IMR-90 (cell line): ENCODE measurements around the gene ANKLE1. TPM values are rescaled to one million over a fixed set of nuclear protein-coding genes. Genes with fewer than 3 reads are reported as not detected.

Experiments
- ATAC-seq: fragments of 200-7000 bp; cut with Tn5 transposase; 2 replicates; pipeline ENCODE4 v1.9.1; 2020; ENCODE audit warnings: low read depth, mild to moderate bottlenecking, moderate library complexity
- BruUV-seq: library from RNA; stranded (reverse); fragments of 400-500 nt; replicated peaks from 2 replicates; lab custom pipeline; 2021; lab: Mats Ljungman, UMichigan
- CTCF ChIA-PET: fragments of 300-600 bp; formaldehyde crosslinking; extraction: SDS; loops from one replicate; lab custom pipeline; 2021; ENCODE audit warnings: antibody characterized with exemption; lab: Yijun Ruan, JAX
- POLR2A ChIA-PET: fragments of 300-600 bp; sonication (Branson Sonifier 250); formaldehyde crosslinking; loops from one replicate; lab custom pipeline; 2022; ENCODE audit warnings: antibody characterized with exemption; ENCODE audit not compliant: unreplicated experiment; lab: Charles Lee
- DNase-seq: peaks from one replicate; pipeline ENCODE4 v3.0.0; 2013
- H2AFZ ChIP-seq: replicated peaks from 2 replicates; pipeline ENCODE3; 2013; ENCODE audit warnings: low read length, mild to moderate bottlenecking; ENCODE audit not compliant: poor library complexity
- H2AK5ac ChIP-seq: 2 replicates; pipeline ENCODE4 v1.6.1; 2013; ENCODE audit warnings: low read depth, low read length, inconsistent platforms
- H2AK9ac ChIP-seq: replicated peaks from 2 replicates; pipeline ENCODE3; 2013; ENCODE audit warnings: mild to moderate bottlenecking, low read depth, low read length, moderate library complexity; ENCODE audit not compliant: poor library complexity
- H2BK120ac ChIP-seq: 2 replicates; pipeline ENCODE4 v1.6.1; 2013; ENCODE audit warnings: low read depth, low read length, inconsistent platforms
- H2BK15ac ChIP-seq: 3 replicates; pipeline ENCODE4 v1.6.1; 2013; ENCODE audit warnings: low read depth, low read length, inconsistent platforms
- H2BK20ac ChIP-seq: 2 replicates; pipeline ENCODE4 v1.6.1; 2013; ENCODE audit warnings: low read depth, mild to moderate bottlenecking, inconsistent platforms, low read length, moderate library complexity
- H2BK5ac ChIP-seq: 2 replicates; pipeline ENCODE4 v1.6.1; 2013; ENCODE audit warnings: mild to moderate bottlenecking, low read depth, low read length, inconsistent platforms; ENCODE audit not compliant: poor library complexity, severe bottlenecking
- H3K14ac ChIP-seq: replicated peaks from 2 replicates; pipeline ENCODE4 v1.6.1; 2013; ENCODE audit warnings: low read depth, low read length, inconsistent platforms
- H3K18ac ChIP-seq: 2 replicates; pipeline ENCODE4 v1.6.1; 2013; ENCODE audit warnings: low read depth, low read length, control low read depth
- H3K23ac ChIP-seq: 2 replicates; pipeline ENCODE4 v1.6.1; 2013; ENCODE audit warnings: low read depth, low read length, inconsistent platforms
- H3K27ac ChIP-seq: 2 replicates; pipeline ENCODE4 v1.5.1; 2013; ENCODE audit warnings: mild to moderate bottlenecking, control low read depth, low read length; ENCODE audit not compliant: insufficient read depth
- H3K27me3 ChIP-seq: 2 replicates; pipeline ENCODE4 v1.6.1; 2013; ENCODE audit warnings: low read length; ENCODE audit not compliant: control insufficient read depth, insufficient read depth
- H3K36me3 ChIP-seq: 2 replicates; pipeline ENCODE4 v1.6.1; 2013; ENCODE audit warnings: low read length, mixed read lengths; ENCODE audit not compliant: control insufficient read depth, insufficient read depth
- H3K4ac ChIP-seq: 2 replicates; pipeline ENCODE4 v1.6.1; 2013; ENCODE audit warnings: low read depth, low read length, inconsistent platforms
- H3K4me1 ChIP-seq: 2 replicates; pipeline ENCODE4 v1.6.1; 2013; ENCODE audit warnings: low read length, mixed read lengths; ENCODE audit not compliant: control insufficient read depth, insufficient read depth
- H3K4me2 ChIP-seq: 2 replicates; pipeline ENCODE4 v1.6.1; 2013; ENCODE audit warnings: low read depth, mild to moderate bottlenecking, control low read depth, low read length, moderate library complexity
- H3K4me3 ChIP-seq: 2 replicates; pipeline ENCODE4 v1.5.1; 2013; ENCODE audit warnings: low read depth, mild to moderate bottlenecking, control low read depth, low read length, moderate library complexity; ENCODE audit not compliant: insufficient read depth
- H3K56ac ChIP-seq: 2 replicates; pipeline ENCODE4 v1.6.1; 2013; ENCODE audit warnings: low read length, inconsistent platforms; ENCODE audit not compliant: insufficient read depth; ENCODE audit errors: extremely low read depth
- H3K79me1 ChIP-seq, 2 experiments: 2 replicates each; pipeline ENCODE4 v1.6.1; 2013; ENCODE audit warnings: low read length in 2 of 2, inconsistent platforms in 1 of 2, low read depth in 1 of 2
- H3K9ac ChIP-seq: 2 replicates; pipeline ENCODE4 v1.6.1; 2013; ENCODE audit warnings: low read depth, low read length, control low read depth
- H3K9me1 ChIP-seq: 2 replicates; pipeline ENCODE4 v1.6.1; 2013; ENCODE audit warnings: low read length, inconsistent platforms; ENCODE audit not compliant: insufficient read depth
- H3K9me3 ChIP-seq: 2 replicates; pipeline ENCODE4 v1.6.1; 2013; ENCODE audit warnings: low read length; ENCODE audit not compliant: control insufficient read depth, insufficient read depth
- H4K20me1 ChIP-seq: 2 replicates; pipeline ENCODE4 v1.6.1; 2013; ENCODE audit warnings: low read length, inconsistent platforms; ENCODE audit not compliant: insufficient read depth
- H4K5ac ChIP-seq: 2 replicates; pipeline ENCODE4 v1.6.1; 2013; ENCODE audit warnings: mild to moderate bottlenecking, low read depth, low read length, control low read depth
- H4K8ac ChIP-seq, 2 experiments: 2 replicates each; pipeline ENCODE4 v1.6.1; 2013; ENCODE audit warnings: low read depth in 2 of 2, low read length in 2 of 2, control low read depth in 1 of 2, inconsistent platforms in 1 of 2
- H4K91ac ChIP-seq: 2 replicates; pipeline ENCODE4 v1.6.1; 2013; ENCODE audit warnings: low read depth, low read length, inconsistent platforms; ENCODE audit not compliant: insufficient read depth
- FOS ChIP-seq: fragments of 150-350 bp; IDR thresholded peaks from 2 replicates; pipeline ENCODE4 v1.6.1; 2016; ENCODE audit warnings: low read depth, low read length
- MAFK ChIP-seq: IDR thresholded peaks from 2 replicates; pipeline ENCODE4 v1.6.1; 2012; ENCODE audit warnings: low read depth, low read length, improper control_type of control experiment
- WGBS, 2 experiments: methylation state at CpG; one replicate each; pipeline versions ENCODE4 v1.1.5 to v1.1.7; 2013; ENCODE audit warnings: missing lambda C conversion rate in 2 of 2; ENCODE audit not compliant: insufficient read length in 1 of 2; ENCODE audit errors: extremely low coverage in 2 of 2; 5-methylcytosine and 5-hydroxymethylcytosine counted together
- dilution Hi-C: fragments of 300-500 bp; cut with HindIII; formaldehyde crosslinking; loops from one replicate; pipeline ENCODE4 v1.14.3; 2018; ENCODE audit warnings: low sequenced_read_pairs; ENCODE audit not compliant: unreplicated experiment
- in situ Hi-C: fragments of 300-500 bp; cut with MboI; formaldehyde crosslinking; loops from 3 replicates; pipeline ENCODE4 v1.14.3; 2019; ENCODE audit warnings: low sequenced_read_pairs, inconsistent platforms, mixed read lengths
- intact Hi-C: fragments of 100-400 bp; cut with micrococcal nuclease; formaldehyde crosslinking; loops from 2 replicates; pipeline ENCODE4 v1.10.0; 2022
- polyA plus RNA-seq, 3 experiments: library from polyadenylated mRNA; depleted of rRNA; stranded (reverse); fragments of >200 nt; gene quantifications; 2 replicates each; pipeline ENCODE4 v1.2.3, GENCODE V29; 2012; ENCODE audit warnings: low replicate concordance in 1 of 3
- total RNA-seq: library from RNA; depleted of rRNA; stranded (reverse); fragments of >200 nt; gene quantifications from 2 replicates; pipeline ENCODE4 v1.2.3, GENCODE V29; 2012

ANKLE1 gene
- total and polyA plus RNA-seq, 2 of the 4 experiments (the other 2 are of a cell fraction) = under 0.01 to 0.87 TPM

GRCh38 chr19:17303940-17304267 lies 22.2 kb downstream of the ANKLE1 start:
- Histone ChIP-seq H2BK5ac (no peak overlapping the region), H2BK120ac (no peak overlapping the region), H2BK20ac (no peak overlapping the region), H3K9me1 (peaks cover 19% of the 10 kb centered on the region), H2AFZ (peak overlapping the region; percentile 90), H3K27me3 (no peaks in the 10 kb centered on the region), H4K91ac (peak overlapping the region; percentile 66; the same call in 1 of the 2 replicates), H3K36me3 (peaks cover 3% of the 10 kb centered on the region), H3K27ac (peak overlapping the region; percentile 23; the same call in 1 of the 2 replicates), H3K4ac (0 out of 2 replicates have a peak overlapping the region, but pooled peaks have one; percentile 10), H4K8ac (peak overlapping the region; percentile 96), H3K23ac (no peak overlapping the region), H3K4me2 (no peak overlapping the region), H2AK9ac (peak overlapping the region; percentile 90), H3K18ac (no peak overlapping the region), H3K9ac (no peak overlapping the region), H3K4me3 (no peak overlapping the region), H2BK15ac (0 out of 3 replicates have a peak overlapping the region, but pooled peaks have one; percentile 71), H3K79me1 (peaks cover 21 to 48% of the 10 kb centered on the region in 2 experiments), H2AK5ac (peak overlapping the region; percentile 90), H3K14ac (no peak overlapping the region), H3K9me3 (no peaks in the 10 kb centered on the region), H4K5ac (peak overlapping the region; percentile 76), H4K20me1 (no peaks in the 10 kb centered on the region), H3K4me1 (peaks cover 8% of the 10 kb centered on the region), H3K56ac (no peak overlapping the region)
- TF ChIP-seq FOS (no peak), MAFK (no peak)
- in situ Hi-C loops = no loop called here
- dilution Hi-C loops = no loop called here
- CTCF ChIA-PET = no interaction called here
- no peak for ATAC-seq
- intact Hi-C loops = loop anchor here (1.0 kb wide), 1 partner anchor 12 kb away; no protein-coding TSS in a partner anchor
- no peak for DNase-seq
- 91% methylated on average over 4 of the region's 12 CpGs; no CpG with 5 or more reads in 1 of the 2 experiments for WGBS, 2 experiments
- BruUV-seq = no TSS peak
- POLR2A ChIA-PET = no interaction called here
